PC-9 (cell line): ENCODE measurements around the gene NR3C1. TPM values are rescaled to one million over a fixed set of nuclear protein-coding genes. Genes with fewer than 3 reads are reported as not detected.

Experiments
- BruUV-seq: library from RNA; stranded (reverse); fragments of 400-500 nt; replicated peaks from 2 replicates; lab custom pipeline; 2021; lab: Mats Ljungman, UMichigan
- CTCF ChIA-PET: fragments of 300-600 bp; sonication (Branson Sonifier 250); formaldehyde crosslinking; loops from one replicate; lab custom pipeline; 2022; ENCODE audit warnings: antibody characterized with exemption; lab: Charles Lee
- POLR2A ChIA-PET: fragments of 300-600 bp; sonication (Branson Sonifier 250); formaldehyde crosslinking; loops from one replicate; lab custom pipeline; 2022; ENCODE audit warnings: antibody characterized with exemption; ENCODE audit not compliant: unreplicated experiment; lab: Charles Lee
- DNase-seq, 2 experiments: peaks; one replicate each; pipeline versions ENCODE4 v3.0.0 to v3.0.0-alpha.2; 2015 to 2022; ENCODE audit warnings: mixed read lengths in 1 of 2
- H2AFZ ChIP-seq: fragments of 200-600 bp; sonication (generic); 2 replicates; pipeline ENCODE4 v1.8.1; 2017; ENCODE audit warnings: antibody characterized with exemption
- H3F3A ChIP-seq: fragments of 200-600 bp; sonication (generic); 2 replicates; pipeline ENCODE4 v1.8.1; 2017; ENCODE audit warnings: antibody characterized with exemption, mild to moderate bottlenecking, low read depth; ENCODE audit not compliant: insufficient read depth
- H3K27ac ChIP-seq: fragments of 200-600 bp; sonication (generic); 2 replicates; pipeline ENCODE4 v1.6.1; 2016; ENCODE audit warnings: mixed run types
- H3K27me3 ChIP-seq: fragments of 200-600 bp; sonication (generic); 2 replicates; pipeline ENCODE4 v1.6.1; 2016; ENCODE audit warnings: low read depth, mixed run types; ENCODE audit not compliant: insufficient read depth
- H3K36me3 ChIP-seq: fragments of 200-600 bp; sonication (generic); 2 replicates; pipeline ENCODE4 v1.6.1; 2016; ENCODE audit warnings: low read depth, mixed run types
- H3K4me1 ChIP-seq: fragments of 200-600 bp; sonication (generic); replicated peaks from 2 replicates; pipeline ENCODE4 v1.6.1; 2016; ENCODE audit warnings: mixed run types; ENCODE audit not compliant: insufficient read depth
- H3K4me2 ChIP-seq: fragments of 200-600 bp; sonication (generic); 2 replicates; pipeline ENCODE4 v1.6.1; 2017; ENCODE audit warnings: mixed run types
- H3K4me3 ChIP-seq: fragments of 200-600 bp; sonication (generic); 2 replicates; pipeline ENCODE4 v1.6.1; 2016; ENCODE audit warnings: mixed run types
- H3K79me2 ChIP-seq: fragments of 200-600 bp; sonication (generic); 2 replicates; pipeline ENCODE4 v1.6.1; 2017; ENCODE audit warnings: low read depth, mixed run types
- H3K9me2 ChIP-seq: fragments of 200-600 bp; sonication (generic); 2 replicates; pipeline ENCODE4 v1.8.1; 2017; ENCODE audit warnings: mild to moderate bottlenecking; ENCODE audit not compliant: insufficient read depth
- H3K9me3 ChIP-seq: fragments of 200-600 bp; sonication (generic); 2 replicates; pipeline ENCODE4 v1.8.1; 2016; ENCODE audit warnings: low read depth; ENCODE audit not compliant: insufficient read depth
- H4K20me1 ChIP-seq: fragments of 200-600 bp; sonication (generic); 2 replicates; pipeline ENCODE4 v1.8.1; 2017; ENCODE audit not compliant: insufficient read depth
- EZH2 ChIP-seq: fragments of 200-600 bp; sonication (generic); IDR thresholded peaks from 2 replicates; pipeline ENCODE4 v1.8.0; 2017; ENCODE audit warnings: antibody characterized with exemption, low read depth
- intact Hi-C: fragments of 100-400 bp; cut with micrococcal nuclease; formaldehyde crosslinking; loops from one replicate; pipeline ENCODE4 v1.10.0; 2022; ENCODE audit not compliant: unreplicated experiment
- total RNA-seq: library from RNA; stranded (reverse); gene quantifications from 2 replicates; pipeline ENCODE4 v1.2.3, GENCODE V29; 2021
- TF ChIP-seq, protein P1 (sequence below): fragments of 200-600 bp; sonication (generic); conservative IDR thresholded peaks from 2 replicates; pipeline ENCODE4 v1.6.1; 2017; ENCODE audit warnings: mixed run types, antibody characterized with exemption, mild to moderate bottlenecking, moderate library complexity

The NR3C1 gene
- total RNA-seq, 1 experiment from 2014 or later: 52.8 TPM

DNA sequence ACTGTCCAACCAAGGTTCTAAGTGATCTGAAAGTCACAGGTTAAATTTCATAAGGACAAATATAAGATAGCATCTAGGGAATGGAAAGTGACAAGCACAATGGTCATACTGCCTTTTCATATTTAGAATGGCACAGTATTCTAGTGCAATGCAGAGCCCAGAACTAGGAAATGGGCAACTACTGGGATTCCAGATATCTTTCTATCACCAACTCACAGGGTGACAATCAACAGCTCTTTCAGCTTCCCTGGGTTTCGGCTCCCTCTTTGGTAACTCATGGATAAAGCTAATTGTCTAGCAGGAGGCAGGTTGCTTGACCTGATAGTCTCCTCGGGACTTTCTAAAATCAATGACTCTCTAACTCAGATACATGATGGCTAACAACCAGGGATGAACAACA is 60.4 kb downstream of the NR3C1 start:
- CTCF ChIA-PET: no interaction called here

DNA sequence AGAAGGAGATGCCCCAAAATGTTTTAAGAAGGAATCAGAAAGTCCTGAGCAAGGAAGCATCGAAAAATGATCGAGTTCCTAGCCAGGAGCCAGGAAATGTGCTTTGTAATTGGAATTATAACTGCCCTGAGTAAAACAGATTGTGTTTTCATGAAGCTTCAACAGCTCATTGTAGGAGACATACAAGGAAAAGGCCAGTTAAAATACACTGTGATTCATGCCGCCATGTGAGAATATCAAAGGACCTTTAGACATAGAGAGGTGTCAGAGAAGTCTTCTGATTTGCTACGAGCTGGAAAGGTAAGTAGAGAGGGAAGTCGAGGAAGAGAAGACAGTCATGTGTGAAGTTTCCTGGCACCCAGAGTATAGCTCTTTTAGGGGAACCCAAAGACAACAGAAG is 60.9 kb downstream of the NR3C1 start:
- Histone ChIP-seq H3K27me3 (no peaks in the 10 kb centered on the region), H3K4me3 (no peak overlapping the region), H4K20me1 (no peaks in the 10 kb centered on the region), H3K9me3 (no peaks in the 10 kb centered on the region), H3K4me2 (no peak overlapping the region), H3K27ac (no peak overlapping the region), H3F3A (peaks cover 4% of the 10 kb centered on the region), H3K79me2 (peaks cover 47% of the 10 kb centered on the region), H3K9me2 (no peaks in the 10 kb centered on the region), H3K4me1 (peaks cover 8% of the 10 kb centered on the region; the same call in 1 of the 2 replicates), H3K36me3 (no peaks in the 10 kb centered on the region), H2AFZ (no peak overlapping the region)
- ChIA-PET CTCF (no interaction called here), POLR2A (no interaction called here)
- no TSS peak for BruUV-seq
- intact Hi-C loops: no loop called here
- TF ChIP-seq EZH2: no peak
- TF ChIP-seq, protein P1, sequence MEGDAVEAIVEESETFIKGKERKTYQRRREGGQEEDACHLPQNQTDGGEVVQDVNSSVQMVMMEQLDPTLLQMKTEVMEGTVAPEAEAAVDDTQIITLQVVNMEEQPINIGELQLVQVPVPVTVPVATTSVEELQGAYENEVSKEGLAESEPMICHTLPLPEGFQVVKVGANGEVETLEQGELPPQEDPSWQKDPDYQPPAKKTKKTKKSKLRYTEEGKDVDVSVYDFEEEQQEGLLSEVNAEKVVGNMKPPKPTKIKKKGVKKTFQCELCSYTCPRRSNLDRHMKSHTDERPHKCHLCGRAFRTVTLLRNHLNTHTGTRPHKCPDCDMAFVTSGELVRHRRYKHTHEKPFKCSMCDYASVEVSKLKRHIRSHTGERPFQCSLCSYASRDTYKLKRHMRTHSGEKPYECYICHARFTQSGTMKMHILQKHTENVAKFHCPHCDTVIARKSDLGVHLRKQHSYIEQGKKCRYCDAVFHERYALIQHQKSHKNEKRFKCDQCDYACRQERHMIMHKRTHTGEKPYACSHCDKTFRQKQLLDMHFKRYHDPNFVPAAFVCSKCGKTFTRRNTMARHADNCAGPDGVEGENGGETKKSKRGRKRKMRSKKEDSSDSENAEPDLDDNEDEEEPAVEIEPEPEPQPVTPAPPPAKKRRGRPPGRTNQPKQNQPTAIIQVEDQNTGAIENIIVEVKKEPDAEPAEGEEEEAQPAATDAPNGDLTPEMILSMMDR: no peak
- DNase-seq: no peak

More for the DNA sequence above, 60.4 kb downstream of the NR3C1 start:
- DNase-seq: no peak
- H3K9me2 ChIP-seq: no peaks in the 10 kb centered on the region
- no peak overlapping the region for H3K4me2 ChIP-seq
- peaks cover 4% of the 10 kb centered on the region for H3F3A ChIP-seq
- H2AFZ ChIP-seq: no peak overlapping the region
- intact Hi-C loops: no loop called here
- H3K9me3 ChIP-seq: no peaks in the 10 kb centered on the region
- H3K27ac ChIP-seq: no peak overlapping the region
- peaks cover 46% of the 10 kb centered on the region for H3K79me2 ChIP-seq
- H3K27me3 ChIP-seq: no peaks in the 10 kb centered on the region
- no peaks in the 10 kb centered on the region for H3K36me3 ChIP-seq
- H3K4me3 ChIP-seq: no peak overlapping the region
- H4K20me1 ChIP-seq: no peaks in the 10 kb centered on the region
- no TSS peak for BruUV-seq
- TF ChIP-seq, protein P1: no peak
- no peak for TF ChIP-seq EZH2
- peaks cover 8% of the 10 kb centered on the region; the same call in 1 of the 2 replicates for H3K4me1 ChIP-seq
- POLR2A ChIA-PET: no interaction called here

DNA sequence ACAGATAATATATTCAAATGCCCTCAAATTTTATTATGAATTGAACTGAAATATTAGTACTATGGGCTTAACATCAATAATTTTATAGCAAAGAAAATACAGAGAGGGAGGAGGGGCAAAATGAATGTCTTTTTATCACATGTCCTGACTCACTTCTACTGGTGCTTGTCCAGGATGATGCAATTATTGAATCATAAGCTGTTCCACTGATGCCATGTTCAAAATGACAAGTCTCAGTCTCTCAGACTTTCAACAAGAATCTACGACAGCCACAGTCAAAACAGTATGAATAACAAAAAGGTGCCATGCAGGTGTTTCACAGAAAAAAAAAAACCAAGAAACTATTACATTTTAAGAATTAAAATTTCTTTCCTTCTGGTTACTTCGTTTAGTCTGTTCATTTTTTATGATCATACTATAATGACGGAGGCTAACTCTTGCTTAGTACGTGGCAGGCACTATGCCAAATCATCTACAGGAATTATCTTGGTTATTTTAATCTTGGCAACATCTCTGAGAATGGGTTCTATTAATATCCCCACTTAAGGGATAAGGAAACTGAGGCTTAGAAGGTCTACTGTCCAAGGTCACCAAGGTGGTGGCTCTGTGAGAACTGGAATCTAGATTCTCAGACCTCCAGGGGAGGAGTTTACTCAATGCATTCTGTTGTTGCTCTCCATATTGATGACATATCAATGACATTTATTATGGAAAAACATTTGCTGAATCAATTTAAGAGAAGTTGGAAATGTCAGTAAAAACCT is 61.5 kb downstream of the NR3C1 start:
- peak overlapping the region; percentile 31; the same call in 1 of the 2 replicates for H3K27ac ChIP-seq
- H3K79me2 ChIP-seq: peaks cover 51% of the 10 kb centered on the region
- no peak for DNase-seq
- TF ChIP-seq EZH2: no peak
- H3K4me2 ChIP-seq: no peak overlapping the region
- H2AFZ ChIP-seq: no peak overlapping the region
- no peaks in the 10 kb centered on the region for H3K27me3 ChIP-seq
- intact Hi-C loops: no loop called here
- H3K36me3 ChIP-seq: no peaks in the 10 kb centered on the region
- H3K9me2 ChIP-seq: no peaks in the 10 kb centered on the region
- no peaks in the 10 kb centered on the region for H3K9me3 ChIP-seq
- BruUV-seq: no TSS peak
- H3K4me1 ChIP-seq: peaks cover 8% of the 10 kb centered on the region; the same call in 1 of the 2 replicates
- no peaks in the 10 kb centered on the region for H4K20me1 ChIP-seq
- no peak overlapping the region for H3K4me3 ChIP-seq
- ChIA-PET CTCF (no interaction called here), POLR2A (no interaction called here)
- H3F3A ChIP-seq: peaks cover 4% of the 10 kb centered on the region
